Embryonic facial prominence (tissue), 1 donor: ENCODE measurements around the gene TRIM17.

Source experiments
- DNase-seq: peaks from one replicate; pipeline ENCODE4 v3.0.0-alpha.2; 2016; ENCODE audit errors: extremely low spot score

The TRIM17 gene

GRCh38 chr1:228417483-228418203, 982 bp upstream of the TRIM17 start:
- no peak for DNase-seq

GRCh38 chr1:228417061-228417460, 400 bp upstream of the TRIM17 start:
- no peak for DNase-seq

GRCh38 chr1:228415853-228416216, 826 bp downstream of the TRIM17 start:
- DNase-seq: no peak

GRCh38 chr1:228415221-228415620, 1.4 kb downstream of the TRIM17 start:
- DNase-seq: no peak

DNA sequence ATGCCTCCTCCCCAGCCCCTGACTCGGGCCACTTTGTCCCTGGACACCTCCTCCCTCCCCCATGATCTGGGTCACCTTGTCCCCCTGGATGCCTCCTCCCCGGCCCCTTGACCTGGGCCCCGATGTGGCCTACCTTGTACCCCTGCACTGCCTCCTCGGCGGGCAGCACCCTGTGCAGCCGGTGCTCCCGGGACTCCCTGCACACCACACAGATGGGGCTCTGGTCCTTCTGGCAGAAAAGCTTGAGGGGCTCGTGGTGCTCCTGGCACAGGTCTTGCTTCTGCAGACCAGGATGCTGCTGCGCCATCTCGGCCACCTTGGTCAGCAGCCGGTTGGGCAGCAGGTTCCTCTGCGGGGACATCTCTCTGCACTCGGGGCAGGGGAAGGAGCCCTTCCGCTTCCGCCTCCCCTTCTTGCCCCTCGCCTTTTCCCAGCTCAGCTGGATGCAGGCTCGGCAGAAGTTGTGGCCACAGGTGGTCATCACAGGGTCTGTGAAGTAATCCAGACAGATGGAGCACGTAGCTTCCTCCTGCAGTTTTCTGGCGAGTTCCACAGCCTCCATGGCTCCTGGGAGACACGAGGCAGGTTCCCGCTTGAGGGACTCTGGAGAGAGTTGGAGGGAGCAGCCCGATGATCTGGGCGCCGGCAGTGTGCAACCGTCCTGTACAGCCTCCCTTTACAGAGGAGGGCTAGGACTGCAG, 2.0 kb downstream of the TRIM17 start:
- no peak for DNase-seq

- no peak for DNase-seq
Observed at GRCh38 chr1:228413241-228414010, 3.2 kb downstream of the TRIM17 start.

DNA sequence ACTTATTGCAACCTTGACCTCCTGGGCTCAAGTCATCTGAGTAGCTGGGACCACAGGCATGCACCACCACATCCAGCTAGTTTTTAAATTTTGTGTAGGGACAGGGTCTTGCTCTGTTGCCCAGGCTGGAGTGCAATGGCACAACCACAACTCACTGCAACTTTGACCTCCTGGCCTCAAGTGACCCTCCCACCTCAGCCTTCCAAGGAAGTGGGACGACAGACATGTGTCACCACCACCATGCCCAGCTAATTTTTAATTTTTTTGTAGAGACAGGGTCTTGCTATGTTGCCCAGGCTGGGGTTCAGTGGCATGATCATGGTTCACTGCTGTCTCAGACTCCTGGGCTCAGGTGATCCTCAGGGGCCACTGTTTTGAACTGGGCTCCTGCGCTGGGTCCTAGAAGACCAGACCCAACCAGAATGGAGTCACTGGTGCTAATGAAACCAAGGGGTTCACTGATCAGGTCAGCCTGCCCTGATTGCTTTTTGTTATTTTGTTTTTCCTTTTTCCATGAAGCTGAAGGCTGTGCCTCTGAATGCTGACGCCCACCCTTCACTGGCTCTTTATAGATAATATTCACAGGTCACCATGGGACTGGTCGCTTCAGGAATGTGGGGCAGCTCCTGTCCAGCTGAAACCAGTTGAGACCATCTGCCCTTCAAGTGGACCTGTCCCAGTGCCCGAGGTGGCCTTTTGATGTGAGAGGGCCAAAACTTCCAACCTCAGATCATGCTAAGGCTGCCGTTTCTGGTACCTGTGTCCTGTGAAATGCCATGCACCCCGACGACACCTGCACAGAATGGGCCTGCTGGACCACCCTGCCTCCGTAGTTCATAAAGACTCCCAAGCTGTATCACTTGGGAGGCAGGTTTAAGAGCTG, 4.9 kb downstream of the TRIM17 start:
- DNase-seq: no peak

- DNase-seq: no peak
Observed at GRCh38 chr1:228411121-228411520, 5.5 kb downstream of the TRIM17 start.

DNA sequence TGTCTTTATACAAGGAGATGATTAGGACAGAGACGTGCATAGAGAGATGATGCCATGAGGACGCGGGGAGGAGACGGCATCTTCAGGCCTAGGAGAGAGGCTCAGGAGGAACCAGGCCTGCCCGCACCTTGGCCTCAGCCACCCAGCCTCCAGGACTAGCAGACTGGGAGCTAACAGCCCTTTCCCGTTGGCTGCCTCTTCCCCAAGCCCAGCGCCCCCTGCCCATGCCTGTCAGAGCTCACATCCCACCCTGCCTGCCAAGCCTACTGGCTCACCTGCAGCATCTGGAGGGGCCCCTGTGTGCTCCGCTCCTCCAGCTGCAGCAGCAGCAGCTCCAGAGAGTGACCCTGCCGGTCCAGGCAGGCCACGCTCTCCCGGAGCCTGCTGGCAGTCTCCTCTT, 6.0 kb downstream of the TRIM17 start:
- DNase-seq: no peak

GRCh38 chr1:228410015-228410414, 6.6 kb downstream of the TRIM17 start:
- no peak for DNase-seq

DNA sequence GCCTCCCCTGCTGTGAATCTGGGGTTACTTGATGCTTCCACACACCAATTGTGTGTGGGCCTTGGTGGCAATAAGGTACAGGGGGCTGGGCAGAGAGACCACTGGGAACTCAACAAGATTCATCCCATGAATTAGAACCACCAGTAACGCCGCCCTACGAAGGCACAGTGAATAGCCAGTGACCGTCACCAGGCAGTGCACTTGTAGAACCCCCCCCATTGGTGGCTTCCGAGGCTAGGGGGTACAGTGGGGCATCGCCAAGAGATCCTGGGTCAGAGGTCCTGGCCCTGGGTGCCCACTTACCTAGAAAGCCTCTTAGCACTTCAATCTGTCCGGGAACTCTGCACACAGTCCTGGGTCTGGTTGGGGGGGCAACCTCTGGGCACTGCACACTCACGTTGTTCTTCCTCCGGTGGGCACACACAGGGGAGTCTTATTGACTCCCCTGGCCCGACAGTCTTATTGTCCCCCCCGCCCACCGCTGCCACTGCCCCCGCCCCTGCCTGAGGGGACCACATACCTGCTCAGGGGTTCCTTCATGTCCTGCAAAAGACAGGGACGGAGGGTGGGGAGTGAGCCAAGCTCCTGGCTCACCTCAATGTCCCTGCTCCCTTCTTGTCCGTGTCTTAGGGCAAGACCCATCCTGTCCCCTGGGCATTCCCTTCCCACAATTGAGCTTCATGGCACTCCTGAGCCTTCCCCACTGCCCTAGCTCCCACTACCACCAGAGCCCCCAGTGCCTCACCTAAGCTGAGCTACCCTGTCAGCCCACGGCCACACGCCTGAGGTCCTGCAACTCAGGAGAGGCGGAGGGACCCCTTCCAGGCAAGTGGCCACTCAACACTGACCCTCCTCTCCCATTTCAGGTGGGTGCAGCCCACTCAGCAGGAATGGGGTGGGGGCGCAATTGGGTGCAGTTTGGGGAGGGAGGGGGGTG, 7.5 kb downstream of the TRIM17 start:
- DNase-seq: no peak

- no peak for DNase-seq
Observed at GRCh38 chr1:228408041-228408868, 8.4 kb downstream of the TRIM17 start.

GRCh38 chr1:228407106-228408040, 9.3 kb downstream of the TRIM17 start:
- DNase-seq: no peak

DNA sequence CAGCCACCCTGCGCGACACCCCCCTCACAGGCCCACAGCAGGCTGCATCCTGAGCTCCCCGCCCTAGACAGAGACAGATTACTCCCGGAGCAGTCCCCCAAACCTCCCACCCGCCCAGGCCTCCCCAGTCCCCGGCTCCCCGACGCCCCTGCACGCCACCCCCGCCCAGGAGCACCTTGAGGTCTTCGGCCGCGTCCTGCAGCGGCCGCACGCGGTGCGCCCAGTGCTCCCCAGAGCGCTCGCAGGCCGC, 10.8 kb downstream of the TRIM17 start:
- no peak for DNase-seq

GRCh38 chr1:228405200-228405978, 11.3 kb downstream of the TRIM17 start:
- DNase-seq: no peak

- DNase-seq: no peak
Observed at GRCh38 chr1:228404107-228404720, 12.4 kb downstream of the TRIM17 start.

DNA sequence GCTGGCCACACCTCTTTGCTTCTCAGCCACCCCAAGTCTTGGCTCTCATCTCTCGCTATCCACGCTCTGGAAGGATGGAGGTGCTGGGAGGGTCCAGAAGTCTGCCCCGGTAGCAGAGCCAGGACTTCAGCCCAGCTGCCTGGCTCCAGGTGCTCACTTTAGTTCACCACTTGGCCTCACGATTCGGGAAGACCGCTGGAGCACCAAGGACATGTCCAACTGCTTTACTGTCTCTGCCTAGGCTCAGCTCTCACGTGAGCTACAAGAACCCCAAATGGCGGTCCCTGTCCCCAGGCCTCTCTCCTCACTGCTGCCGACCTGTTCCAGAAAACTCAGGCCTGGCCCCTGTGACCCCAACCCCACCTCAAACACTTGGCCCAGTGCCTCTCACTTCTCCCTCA, 13.4 kb downstream of the TRIM17 start:
- DNase-seq: no peak

GRCh38 chr1:228402641-228403025, 14.0 kb downstream of the TRIM17 start:
- DNase-seq: no peak
